Measurements from ENCODE around the gene MYOC.

GRCh38 chr1:171666114-171666769, 13.8 kb upstream of the MYOC start:
- TF ChIP-seq CTCF (IDR thresholded peaks at IDR 0.05; ENCODE audit: insufficient read depth, low read depth, low read length) (no peak), EZH2 (IDR thresholded peaks at IDR 0.05; ENCODE audit: insufficient read depth, low read length) (no peak)

Data from astrocyte (in vitro differentiated cells and primary cell).